Measurements from ENCODE around the gene BANP.

DNA sequence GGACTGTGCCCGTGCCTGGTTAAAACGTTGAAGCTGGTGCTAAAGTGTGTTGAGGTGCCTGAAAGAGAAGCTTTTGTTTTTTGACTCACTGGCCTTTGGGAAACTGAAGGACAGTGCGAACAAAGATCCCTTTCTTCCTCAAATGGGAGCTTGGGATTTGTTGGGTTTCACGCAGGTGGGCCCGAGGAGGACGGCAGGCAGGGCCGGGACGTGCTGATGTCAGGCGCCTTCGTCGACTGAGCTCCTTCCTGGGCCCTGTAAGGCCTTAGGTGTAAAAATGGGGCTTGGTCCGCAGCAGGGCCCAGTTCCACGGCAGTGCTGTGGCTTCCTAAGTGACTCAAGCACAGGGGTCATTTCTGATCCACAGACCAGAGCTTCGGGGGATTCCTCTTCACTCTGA lies 106.9 kb downstream of the BANP start:
- TF ChIP-seq, protein P1, sequence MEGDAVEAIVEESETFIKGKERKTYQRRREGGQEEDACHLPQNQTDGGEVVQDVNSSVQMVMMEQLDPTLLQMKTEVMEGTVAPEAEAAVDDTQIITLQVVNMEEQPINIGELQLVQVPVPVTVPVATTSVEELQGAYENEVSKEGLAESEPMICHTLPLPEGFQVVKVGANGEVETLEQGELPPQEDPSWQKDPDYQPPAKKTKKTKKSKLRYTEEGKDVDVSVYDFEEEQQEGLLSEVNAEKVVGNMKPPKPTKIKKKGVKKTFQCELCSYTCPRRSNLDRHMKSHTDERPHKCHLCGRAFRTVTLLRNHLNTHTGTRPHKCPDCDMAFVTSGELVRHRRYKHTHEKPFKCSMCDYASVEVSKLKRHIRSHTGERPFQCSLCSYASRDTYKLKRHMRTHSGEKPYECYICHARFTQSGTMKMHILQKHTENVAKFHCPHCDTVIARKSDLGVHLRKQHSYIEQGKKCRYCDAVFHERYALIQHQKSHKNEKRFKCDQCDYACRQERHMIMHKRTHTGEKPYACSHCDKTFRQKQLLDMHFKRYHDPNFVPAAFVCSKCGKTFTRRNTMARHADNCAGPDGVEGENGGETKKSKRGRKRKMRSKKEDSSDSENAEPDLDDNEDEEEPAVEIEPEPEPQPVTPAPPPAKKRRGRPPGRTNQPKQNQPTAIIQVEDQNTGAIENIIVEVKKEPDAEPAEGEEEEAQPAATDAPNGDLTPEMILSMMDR (IDR thresholded peaks at IDR 0.05): no peak
- TF ChIP-seq POLR2AphosphoS5 (IDR thresholded peaks at IDR 0.05) (no peak), POLR2A (IDR thresholded peaks at IDR 0.05; ENCODE audit: low read depth) (no peak)

Data from esophagus muscularis mucosa (tissue), 3 donors.